Rectal smooth muscle tissue (tissue), 1 donor: Measurements from ENCODE around the gene ELOA.

Experiments
- H3K27ac ChIP-seq: one replicate; pipeline ENCODE4 v1.7.0; 2013; ENCODE audit warnings: low read depth, low read length, inconsistent platforms
- H3K27me3 ChIP-seq: one replicate; pipeline ENCODE4 v1.7.0; 2013; ENCODE audit warnings: low read length; ENCODE audit not compliant: control insufficient read depth, insufficient read depth
- H3K36me3 ChIP-seq: one replicate; pipeline ENCODE4 v1.7.0; 2013; ENCODE audit warnings: low read length; ENCODE audit not compliant: control insufficient read depth, insufficient read depth
- H3K4me1 ChIP-seq: one replicate; pipeline ENCODE4 v1.7.0; 2013; ENCODE audit warnings: low read length; ENCODE audit not compliant: control insufficient read depth, insufficient read depth
- H3K4me3 ChIP-seq: one replicate; pipeline ENCODE4 v1.7.0; 2013; ENCODE audit warnings: low read length
- H3K9ac ChIP-seq: one replicate; pipeline ENCODE4 v1.7.0; 2013; ENCODE audit warnings: low read length

The ELOA gene

DNA sequence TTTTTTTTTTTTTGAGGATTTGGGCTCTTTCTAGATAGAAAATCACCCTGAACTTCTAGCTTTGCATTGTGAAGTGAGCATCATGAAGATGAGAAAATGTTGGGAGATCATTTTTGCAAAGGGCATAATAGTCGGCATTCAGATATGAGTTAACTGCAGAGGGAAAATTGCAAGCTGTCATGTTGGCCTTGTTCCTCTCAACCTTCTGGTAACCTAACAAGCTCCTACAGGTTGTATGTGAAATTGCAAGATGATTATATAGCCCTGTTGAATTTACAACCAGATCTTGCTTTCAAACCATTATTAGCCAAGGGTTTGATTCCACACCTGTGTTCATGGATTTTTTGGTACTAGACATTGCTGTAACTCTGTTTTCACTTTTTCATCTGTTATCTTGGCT, 2.2 kb downstream of the ELOA start:
- Histone ChIP-seq H3K36me3 (peaks cover 8% of the 10 kb centered on the region), H3K4me1 (peaks cover 14% of the 10 kb centered on the region), H3K9ac (no peak overlapping the region), H3K27ac (no peak overlapping the region), H3K27me3 (no peaks in the 10 kb centered on the region), H3K4me3 (no peak overlapping the region)

- Histone ChIP-seq H3K27me3 (no peaks in the 10 kb centered on the region), H3K36me3 (peaks cover 30% of the 10 kb centered on the region), H3K27ac (no peak overlapping the region), H3K4me3 (no peak overlapping the region), H3K4me1 (peaks cover 10% of the 10 kb centered on the region), H3K9ac (no peak overlapping the region)
Measured at GRCh38 chr1:23748016-23748415, 4.7 kb downstream of the ELOA start.

DNA sequence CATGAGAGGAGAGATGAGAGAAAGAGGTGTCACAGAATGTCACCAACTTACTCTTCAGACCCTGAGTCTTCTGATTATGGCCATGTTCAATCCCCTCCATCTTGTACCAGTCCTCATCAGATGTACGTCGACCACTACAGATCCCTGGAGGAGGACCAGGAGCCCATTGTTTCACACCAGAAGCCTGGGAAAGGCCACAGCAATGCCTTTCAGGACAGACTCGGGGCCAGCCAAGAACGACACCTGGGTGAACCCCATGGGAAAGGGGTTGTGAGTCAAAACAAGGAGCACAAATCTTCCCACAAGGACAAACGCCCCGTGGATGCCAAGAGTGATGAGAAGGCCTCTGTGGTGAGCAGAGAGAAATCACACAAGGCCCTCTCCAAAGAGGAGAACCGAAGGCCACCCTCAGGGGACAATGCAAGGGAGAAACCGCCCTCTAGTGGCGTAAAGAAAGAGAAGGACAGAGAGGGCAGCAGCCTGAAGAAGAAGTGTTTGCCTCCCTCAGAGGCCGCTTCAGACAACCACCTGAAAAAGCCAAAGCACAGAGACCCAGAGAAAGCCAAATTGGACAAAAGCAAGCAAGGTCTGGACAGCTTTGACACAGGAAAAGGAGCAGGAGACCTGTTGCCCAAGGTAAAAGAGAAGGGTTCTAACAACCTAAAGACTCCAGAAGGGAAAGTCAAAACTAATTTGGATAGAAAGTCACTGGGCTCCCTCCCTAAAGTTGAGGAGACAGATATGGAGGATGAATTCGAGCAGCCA, 8.0 kb downstream of the ELOA start:
- Histone ChIP-seq H3K27ac (no peak overlapping the region), H3K9ac (no peak overlapping the region), H3K27me3 (no peaks in the 10 kb centered on the region), H3K36me3 (peaks cover 54% of the 10 kb centered on the region), H3K4me3 (no peak overlapping the region), H3K4me1 (peaks cover 4% of the 10 kb centered on the region)

- Histone ChIP-seq H3K36me3 (peaks cover 60% of the 10 kb centered on the region), H3K27me3 (no peaks in the 10 kb centered on the region), H3K4me3 (no peak overlapping the region), H3K4me1 (peaks cover 4% of the 10 kb centered on the region), H3K27ac (no peak overlapping the region), H3K9ac (no peak overlapping the region)
Measured at GRCh38 chr1:23751815-23752200, 8.5 kb downstream of the ELOA start.

GRCh38 chr1:23752909-23753308, 9.6 kb downstream of the ELOA start:
- Histone ChIP-seq H3K36me3 (peaks cover 64% of the 10 kb centered on the region), H3K9ac (no peak overlapping the region), H3K4me1 (peaks cover 4% of the 10 kb centered on the region), H3K27ac (no peak overlapping the region), H3K4me3 (no peak overlapping the region), H3K27me3 (no peaks in the 10 kb centered on the region)

- Histone ChIP-seq H3K36me3 (peaks cover 63% of the 10 kb centered on the region), H3K4me1 (peaks cover 4% of the 10 kb centered on the region), H3K9ac (no peak overlapping the region), H3K27me3 (no peaks in the 10 kb centered on the region), H3K27ac (no peak overlapping the region), H3K4me3 (no peak overlapping the region)
Measured at GRCh38 chr1:23756676-23757075, 13.4 kb downstream of the ELOA start.

DNA sequence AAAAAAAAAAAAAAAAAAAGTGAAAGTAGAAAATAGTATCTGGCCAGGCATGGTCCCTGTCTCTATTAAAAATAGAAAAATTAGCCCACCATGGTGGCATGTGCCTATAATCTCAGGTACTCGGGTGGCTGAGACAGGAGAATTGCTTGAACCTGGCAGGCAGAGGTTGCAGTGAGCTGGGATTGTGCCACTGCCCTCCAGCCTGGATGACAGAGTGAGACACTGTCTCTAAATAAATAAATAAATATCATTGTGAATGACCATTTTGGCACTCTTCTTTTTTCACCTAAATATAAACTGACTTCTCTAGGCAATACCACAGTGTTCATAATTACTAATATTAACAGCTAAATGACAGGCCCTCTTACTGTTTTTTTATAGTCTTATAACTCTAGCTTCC, 14.5 kb downstream of the ELOA start:
- Histone ChIP-seq H3K4me1 (peaks cover 4% of the 10 kb centered on the region), H3K9ac (no peak overlapping the region), H3K36me3 (peaks cover 55% of the 10 kb centered on the region), H3K27ac (no peak overlapping the region), H3K4me3 (no peak overlapping the region), H3K27me3 (no peaks in the 10 kb centered on the region)

GRCh38 chr1:23759277-23759676, 16.0 kb downstream of the ELOA start:
- Histone ChIP-seq H3K9ac (no peak overlapping the region), H3K4me3 (no peak overlapping the region)

DNA sequence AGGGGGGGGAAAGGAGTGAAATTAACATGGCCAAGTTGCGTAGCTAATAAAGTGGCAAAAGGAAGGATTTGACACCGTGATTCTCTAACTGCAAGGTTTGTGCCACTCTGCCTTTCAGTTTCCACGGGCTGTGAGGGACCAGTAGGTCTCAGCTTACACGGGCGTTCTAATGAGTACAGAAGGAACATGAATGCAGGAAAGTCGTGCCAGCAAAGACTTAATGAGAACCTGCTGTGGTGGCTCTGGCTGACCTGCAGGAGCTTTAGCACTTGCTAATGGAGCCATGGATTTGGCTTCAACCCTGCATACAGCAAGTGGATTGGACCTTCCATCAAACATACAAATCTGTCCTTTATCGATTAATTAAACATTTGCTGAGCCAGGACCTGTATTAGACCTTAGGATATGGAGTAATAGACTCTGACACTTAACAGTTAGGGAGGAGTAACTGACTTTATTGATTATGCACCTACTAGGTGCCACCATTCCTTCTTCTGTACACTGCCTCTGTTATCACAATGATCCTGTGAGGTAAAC, 19.8 kb downstream of the ELOA start:
- Histone ChIP-seq H3K27me3 (no peaks in the 10 kb centered on the region), H3K27ac (no peak overlapping the region), H3K9ac (no peak overlapping the region), H3K4me3 (no peak overlapping the region), H3K36me3 (peaks cover 24% of the 10 kb centered on the region), H3K4me1 (peaks cover 4% of the 10 kb centered on the region)

More at GRCh38 chr1:23759277-23759676, 16.0 kb downstream of the ELOA start:
- Histone ChIP-seq H3K4me1 (peaks cover 4% of the 10 kb centered on the region), H3K27me3 (no peaks in the 10 kb centered on the region), H3K27ac (no peak overlapping the region), H3K36me3 (peaks cover 43% of the 10 kb centered on the region)

DNA sequence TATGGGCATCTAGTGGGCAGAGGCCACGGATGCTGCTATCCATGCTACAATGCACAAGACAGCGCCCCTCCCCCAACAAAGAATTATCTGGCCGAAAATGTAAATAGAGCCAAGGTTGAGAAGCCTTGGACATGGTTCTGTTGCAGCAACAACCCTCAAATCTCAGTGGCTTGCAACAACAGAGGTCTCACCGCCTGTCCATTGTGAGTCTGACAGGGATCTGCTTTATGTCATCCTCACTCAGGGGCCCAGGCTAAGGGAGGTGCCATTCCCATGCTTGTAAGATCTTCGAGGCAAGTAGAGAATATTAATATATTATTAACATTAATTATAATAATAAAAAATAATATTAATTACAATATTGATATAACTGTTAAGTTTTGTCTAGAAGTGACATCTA, 25.5 kb downstream of the ELOA start:
- Histone ChIP-seq H3K27me3 (no peaks in the 10 kb centered on the region), H3K27ac (no peak overlapping the region), H3K36me3 (peaks cover 4% of the 10 kb centered on the region), H3K4me1 (no peaks in the 10 kb centered on the region), H3K4me3 (no peak overlapping the region), H3K9ac (no peak overlapping the region)

- no peaks in the 10 kb centered on the region for H3K4me1 ChIP-seq
- no peak overlapping the region for H3K27ac ChIP-seq
- no peak overlapping the region for H3K4me3 ChIP-seq
- H3K9ac ChIP-seq, result no peak overlapping the region
- no peaks in the 10 kb centered on the region for H3K36me3 ChIP-seq
- no peaks in the 10 kb centered on the region for H3K27me3 ChIP-seq
Measured at GRCh38 chr1:23772049-23772853, 29.0 kb downstream of the ELOA start.

GRCh38 chr1:23772854-23773242, 29.6 kb downstream of the ELOA start:
- Histone ChIP-seq H3K4me3 (no peak overlapping the region), H3K27ac (no peak overlapping the region), H3K27me3 (no peaks in the 10 kb centered on the region), H3K4me1 (no peaks in the 10 kb centered on the region), H3K9ac (no peak overlapping the region), H3K36me3 (no peaks in the 10 kb centered on the region)
